ENCODE measurements around the gene RABL2A. TPM values are rescaled to one million over a fixed set of nuclear protein-coding genes. Genes with fewer than 3 reads are reported as not detected.
"Not testable (repeated sequence)": the region's sequence is repeated elsewhere in the genome, so short reads cannot be mapped to it uniquely, and the experiment has no call there.

Gene RABL2A
- polyA plus RNA-seq, 1 experiment, result 13.0 TPM

- H3K27ac ChIP-seq (ENCODE audit: low read depth, low read length), result peak overlapping the region; percentile 31
- POLR2A ChIA-PET, result not testable (repeated sequence)
- CTCF ChIA-PET, result interaction anchor here (0.6 to 1.9 kb wide), 11 partner anchors 76 to 292 kb away, joined by 3 to 9 read pairs (median 4); partner anchors contain the start of gene ACTR3
Measured at GRCh38 chr2:113604085-113604477, 23.0 kb upstream of the RABL2A start.

GRCh38 chr2:113604661-113605060 is 22.4 kb upstream of the RABL2A start:
- H3K27ac ChIP-seq (ENCODE audit: low read depth, low read length); H3K27me3 ChIP-seq (ENCODE audit: control insufficient read depth, insufficient read depth, low read length); DNase-seq (ENCODE audit: low read depth, low spot score); H3K9me3 ChIP-seq (ENCODE audit: control insufficient read depth, insufficient read depth, low read length); POLR2A ChIA-PET; H3K4me3 ChIP-seq (ENCODE audit: low read depth, low read length): not testable (repeated sequence)
- CTCF ChIA-PET, result interaction anchor here (0.6 to 1.9 kb wide), 12 partner anchors 76 to 292 kb away, joined by 3 to 9 read pairs (median 4); partner anchors contain the start of gene ACTR3

More at GRCh38 chr2:113604085-113604477, 23.0 kb upstream of the RABL2A start:
- peak overlapping the region; percentile 44 for H3K4me3 ChIP-seq (ENCODE audit: low read depth, low read length)
- H3K27me3 ChIP-seq (ENCODE audit: control insufficient read depth, insufficient read depth, low read length); H3K9me3 ChIP-seq (ENCODE audit: control insufficient read depth, insufficient read depth, low read length): not testable (repeated sequence)
- TF ChIP-seq CTCF (IDR thresholded peaks at IDR 0.05; ENCODE audit: low read depth, low read length), result peak; percentile 90
- peak; percentile 78 for DNase-seq (ENCODE audit: low read depth, low spot score)

DNA sequence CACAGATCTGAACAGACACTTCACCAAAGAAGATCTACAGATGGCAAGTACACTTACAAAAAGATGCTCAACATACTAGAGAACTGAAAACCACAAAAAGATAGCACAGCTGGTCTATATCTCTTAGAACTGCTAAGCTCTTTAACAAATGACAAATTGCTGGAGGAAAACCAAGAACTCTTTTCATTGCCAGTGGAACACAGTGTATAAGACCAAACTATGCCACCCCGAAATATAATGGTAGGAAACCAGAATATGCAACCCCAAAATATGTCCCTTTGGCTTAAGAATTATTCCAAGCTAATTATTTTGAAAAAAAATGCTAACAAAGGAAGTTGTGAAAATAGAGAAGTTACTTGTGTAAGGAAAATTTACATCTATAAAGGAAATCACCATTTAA is 21.0 kb upstream of the RABL2A start:
- DNase-seq (ENCODE audit: low read depth, low spot score); CTCF ChIA-PET; H3K27ac ChIP-seq (ENCODE audit: low read depth, low read length); H3K9me3 ChIP-seq (ENCODE audit: control insufficient read depth, insufficient read depth, low read length); POLR2A ChIA-PET; H3K4me3 ChIP-seq (ENCODE audit: low read depth, low read length); H3K27me3 ChIP-seq (ENCODE audit: control insufficient read depth, insufficient read depth, low read length): not testable (repeated sequence)

GRCh38 chr2:113609822-113610221 is 17.2 kb upstream of the RABL2A start:
- POLR2A ChIA-PET; DNase-seq (ENCODE audit: low read depth, low spot score); H3K9me3 ChIP-seq (ENCODE audit: control insufficient read depth, insufficient read depth, low read length); H3K27ac ChIP-seq (ENCODE audit: low read depth, low read length); H3K27me3 ChIP-seq (ENCODE audit: control insufficient read depth, insufficient read depth, low read length); H3K4me3 ChIP-seq (ENCODE audit: low read depth, low read length); CTCF ChIA-PET: not testable (repeated sequence)

DNA sequence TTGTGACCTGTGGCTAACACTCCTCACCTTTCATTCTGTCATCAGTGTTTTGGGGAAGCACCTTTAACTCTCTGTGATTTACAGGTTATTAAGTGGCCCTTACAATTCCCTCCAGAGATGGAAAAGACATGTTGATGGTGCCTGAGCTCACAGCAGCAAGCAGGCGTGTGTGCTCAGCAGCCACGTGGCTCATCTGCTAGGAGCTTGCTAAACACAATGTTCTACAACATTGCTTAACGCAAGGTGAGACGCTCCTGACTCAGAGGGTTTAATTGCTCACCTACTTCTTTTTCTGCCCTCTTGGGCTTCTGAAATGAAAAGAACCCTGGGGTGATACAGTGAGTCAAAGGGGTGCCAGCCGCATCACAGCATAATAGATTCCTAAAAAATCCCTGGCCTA is 6.1 kb upstream of the RABL2A start:
- CTCF ChIA-PET; H3K27ac ChIP-seq (ENCODE audit: low read depth, low read length); H3K4me3 ChIP-seq (ENCODE audit: low read depth, low read length); H3K27me3 ChIP-seq (ENCODE audit: control insufficient read depth, insufficient read depth, low read length); DNase-seq (ENCODE audit: low read depth, low spot score); POLR2A ChIA-PET; H3K9me3 ChIP-seq (ENCODE audit: control insufficient read depth, insufficient read depth, low read length): not testable (repeated sequence)

DNA sequence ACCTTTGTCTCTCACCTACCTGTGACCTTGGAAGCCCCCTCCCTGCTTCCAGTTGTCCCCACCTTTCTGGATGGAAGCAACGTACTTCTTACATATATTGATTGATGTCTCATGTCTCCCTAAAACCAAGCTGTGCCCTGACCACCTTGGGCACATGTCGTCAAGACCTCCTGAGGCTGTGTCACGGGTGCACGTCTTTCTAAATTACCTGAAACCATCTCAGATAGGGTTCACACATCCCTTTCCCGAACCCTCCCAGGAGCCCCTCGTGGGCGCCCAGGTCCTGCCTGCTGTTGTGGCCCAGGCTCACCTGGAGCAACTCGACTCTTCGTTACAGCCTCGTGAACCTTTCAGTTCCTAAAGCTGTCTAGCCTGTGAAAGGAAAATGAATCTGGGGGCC is 1.2 kb upstream of the RABL2A start:
- DNase-seq (ENCODE audit: low read depth, low spot score); POLR2A ChIA-PET; H3K27me3 ChIP-seq (ENCODE audit: control insufficient read depth, insufficient read depth, low read length); H3K27ac ChIP-seq (ENCODE audit: low read depth, low read length); CTCF ChIA-PET; H3K9me3 ChIP-seq (ENCODE audit: control insufficient read depth, insufficient read depth, low read length): not testable (repeated sequence)
- peak overlapping the region; percentile 22 for H3K4me3 ChIP-seq (ENCODE audit: low read depth, low read length)

- H3K4me3 ChIP-seq (ENCODE audit: low read depth, low read length); H3K9me3 ChIP-seq (ENCODE audit: control insufficient read depth, insufficient read depth, low read length); H3K27ac ChIP-seq (ENCODE audit: low read depth, low read length); CTCF ChIA-PET; H3K27me3 ChIP-seq (ENCODE audit: control insufficient read depth, insufficient read depth, low read length); POLR2A ChIA-PET; DNase-seq (ENCODE audit: low read depth, low spot score): not testable (repeated sequence)
Measured at GRCh38 chr2:113632849-113633345, 5.8 kb downstream of the RABL2A start.

- POLR2A ChIA-PET, result not testable (repeated sequence)
Measured at GRCh38 chr2:113635358-113635757, 8.3 kb downstream of the RABL2A start.

GRCh38 chr2:113636226-113636625 is 9.2 kb downstream of the RABL2A start:
- DNase-seq (ENCODE audit: low read depth, low spot score); POLR2A ChIA-PET; H3K9me3 ChIP-seq (ENCODE audit: control insufficient read depth, insufficient read depth, low read length); H3K27ac ChIP-seq (ENCODE audit: low read depth, low read length); CTCF ChIA-PET; H3K4me3 ChIP-seq (ENCODE audit: low read depth, low read length); H3K27me3 ChIP-seq (ENCODE audit: control insufficient read depth, insufficient read depth, low read length): not testable (repeated sequence)

More at GRCh38 chr2:113635358-113635757, 8.3 kb downstream of the RABL2A start:
- H3K27ac ChIP-seq (ENCODE audit: low read depth, low read length); DNase-seq (ENCODE audit: low read depth, low spot score); H3K4me3 ChIP-seq (ENCODE audit: low read depth, low read length); H3K27me3 ChIP-seq (ENCODE audit: control insufficient read depth, insufficient read depth, low read length); CTCF ChIA-PET; H3K9me3 ChIP-seq (ENCODE audit: control insufficient read depth, insufficient read depth, low read length): not testable (repeated sequence)

DNA sequence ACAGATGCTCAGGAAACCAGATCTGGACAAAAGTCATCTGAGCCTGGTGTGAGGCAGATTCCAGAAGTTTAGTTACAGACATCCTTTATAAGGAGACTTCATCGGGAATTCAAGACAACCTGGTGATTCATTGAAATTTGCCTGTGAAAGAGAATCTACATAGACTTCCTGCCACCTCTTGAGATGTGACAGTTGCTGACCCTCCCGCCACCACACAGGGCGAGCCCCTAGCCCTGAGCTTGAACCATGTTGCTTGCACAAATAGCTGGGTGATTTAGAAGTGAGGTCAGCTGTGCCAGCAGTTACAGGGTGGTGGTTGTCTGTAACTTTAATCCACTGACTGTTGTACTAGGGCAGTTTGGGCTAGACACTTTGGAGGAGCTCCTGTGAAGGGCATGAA is 11.0 kb downstream of the RABL2A start:
- H3K9me3 ChIP-seq (ENCODE audit: control insufficient read depth, insufficient read depth, low read length); CTCF ChIA-PET; H3K27ac ChIP-seq (ENCODE audit: low read depth, low read length); POLR2A ChIA-PET; DNase-seq (ENCODE audit: low read depth, low spot score); H3K27me3 ChIP-seq (ENCODE audit: control insufficient read depth, insufficient read depth, low read length); H3K4me3 ChIP-seq (ENCODE audit: low read depth, low read length): not testable (repeated sequence)

GRCh38 chr2:113646217-113646616 is 19.2 kb downstream of the RABL2A start:
- CTCF ChIA-PET; H3K27ac ChIP-seq (ENCODE audit: low read depth, low read length); H3K4me3 ChIP-seq (ENCODE audit: low read depth, low read length); H3K27me3 ChIP-seq (ENCODE audit: control insufficient read depth, insufficient read depth, low read length); H3K9me3 ChIP-seq (ENCODE audit: control insufficient read depth, insufficient read depth, low read length); POLR2A ChIA-PET; DNase-seq (ENCODE audit: low read depth, low spot score): not testable (repeated sequence)
